ENCODE measurements around the gene GPR6. TPM values are rescaled to one million over a fixed set of nuclear protein-coding genes. Genes with fewer than 3 reads are reported as not detected.
A peak's percentile ranks its signal among the peaks of the same experiment; 100 is the strongest.

GPR6 gene, protein sequence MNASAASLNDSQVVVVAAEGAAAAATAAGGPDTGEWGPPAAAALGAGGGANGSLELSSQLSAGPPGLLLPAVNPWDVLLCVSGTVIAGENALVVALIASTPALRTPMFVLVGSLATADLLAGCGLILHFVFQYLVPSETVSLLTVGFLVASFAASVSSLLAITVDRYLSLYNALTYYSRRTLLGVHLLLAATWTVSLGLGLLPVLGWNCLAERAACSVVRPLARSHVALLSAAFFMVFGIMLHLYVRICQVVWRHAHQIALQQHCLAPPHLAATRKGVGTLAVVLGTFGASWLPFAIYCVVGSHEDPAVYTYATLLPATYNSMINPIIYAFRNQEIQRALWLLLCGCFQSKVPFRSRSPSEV
- 7.3 TPM for total RNA-seq

DNA sequence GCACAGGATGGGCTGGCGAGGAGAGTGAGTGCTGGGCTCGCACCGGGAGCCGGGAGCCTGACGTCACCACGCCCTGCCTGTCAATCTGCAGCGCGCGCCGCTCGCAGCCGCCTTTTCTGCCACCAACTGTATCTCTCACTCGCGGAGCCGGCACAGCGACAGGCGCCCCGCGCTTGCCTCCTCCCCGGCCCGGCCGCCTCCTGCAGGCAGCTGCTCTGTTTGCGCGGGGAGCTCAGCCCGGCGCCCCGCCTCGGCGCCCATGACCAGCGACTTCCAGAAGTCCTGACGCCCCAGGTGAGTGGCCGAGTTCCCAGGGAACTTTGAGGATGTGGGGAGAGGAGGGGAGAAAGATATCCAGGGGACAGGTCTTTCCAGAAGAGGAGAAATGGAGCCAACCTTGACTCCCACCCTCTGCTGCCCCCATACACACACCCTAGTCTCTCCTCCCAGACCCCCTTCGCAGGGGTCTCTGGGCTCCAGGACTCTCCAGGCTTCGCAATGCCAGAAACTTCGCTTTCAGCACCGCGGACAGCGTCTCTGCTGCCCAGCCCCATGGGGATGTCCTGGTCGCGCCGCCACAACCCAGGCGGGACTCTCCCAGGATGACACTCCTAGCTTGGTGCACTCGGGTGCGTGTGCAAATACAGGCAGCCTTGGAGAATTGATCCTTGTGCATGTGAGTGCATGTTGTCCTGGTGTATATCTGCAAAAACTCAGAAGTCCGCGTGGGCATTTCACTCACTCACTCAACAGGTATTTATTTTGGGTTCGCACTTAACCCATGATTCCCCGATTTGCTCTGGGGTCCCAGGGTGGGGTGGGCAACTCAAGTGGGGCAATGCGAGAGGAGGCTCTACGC lies at the start of gene GPR6:
Gene GPR6, plus strand, starts transcription at position 138 of the 859 bp plus-strand sequence. CDS start 802 bp downstream, outside the sequence.
- FAIRE-seq (no peak), DNase-seq (ENCODE audit: low spot score in 2 of 2) (peak; percentile 35 to 36)

DNA sequence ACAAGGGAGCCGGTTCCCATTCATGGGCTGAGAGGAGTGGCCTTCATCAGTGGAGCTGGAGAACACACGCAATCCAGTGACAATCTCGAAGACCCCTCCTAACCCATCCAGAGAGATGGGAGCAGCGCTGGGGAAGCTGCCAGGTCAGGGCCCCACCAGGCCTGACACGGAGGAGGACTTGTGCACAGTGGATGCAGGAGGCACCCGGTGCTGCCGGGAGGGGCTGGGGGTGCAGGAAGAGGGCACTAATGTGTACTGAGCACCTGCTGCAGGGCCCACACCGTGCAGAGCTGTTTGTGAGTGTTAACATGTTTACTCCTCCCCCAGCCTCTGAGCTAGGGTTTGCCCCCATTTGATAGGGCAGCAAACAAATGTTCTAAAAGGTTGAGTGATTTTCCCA lies 43.8 kb upstream of the GPR6 start:
- FAIRE-seq (no peak), DNase-seq (ENCODE audit: low spot score in 2 of 2) (no peak)

DNA sequence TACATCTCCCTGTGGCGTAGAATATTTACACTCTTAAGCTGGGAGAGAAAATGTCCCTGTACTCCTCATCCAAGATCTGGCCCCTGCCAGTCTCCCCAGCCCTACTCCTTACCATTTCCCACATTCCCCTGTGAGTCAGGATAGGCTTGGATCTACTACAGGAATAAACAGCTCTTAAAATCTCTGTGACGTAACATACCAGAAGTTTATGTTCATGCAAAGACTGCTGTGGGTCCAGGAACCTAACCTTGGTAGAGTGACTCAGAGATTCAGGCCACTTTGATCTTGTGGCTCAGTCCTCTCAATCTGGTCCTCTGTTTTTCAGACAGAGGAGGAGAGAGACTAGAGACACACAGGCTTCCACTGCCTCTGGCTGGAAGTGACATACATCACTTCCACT lies 38.5 kb upstream of the GPR6 start:
- FAIRE-seq (no peak), DNase-seq (ENCODE audit: low spot score in 2 of 2) (no peak)

DNA sequence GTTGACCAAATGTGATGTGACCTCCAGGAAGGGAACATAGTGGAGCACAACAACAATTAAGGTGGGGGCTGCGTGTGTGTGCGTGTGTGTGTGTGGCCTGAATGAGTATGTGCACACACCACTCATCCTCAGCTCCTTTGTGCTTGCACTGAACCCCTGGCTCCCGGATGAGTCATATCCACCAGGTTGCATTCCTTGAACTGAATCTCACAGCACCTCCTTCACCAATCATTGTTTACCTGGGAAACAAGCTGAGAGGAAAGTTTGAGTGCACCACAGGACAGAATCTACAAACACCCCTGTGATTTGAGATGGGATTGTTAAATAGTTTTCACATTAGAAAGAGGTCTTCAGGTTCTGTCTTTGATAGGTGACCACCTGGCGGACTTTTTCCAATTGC lies 33.7 kb upstream of the GPR6 start:
- no peak for DNase-seq (ENCODE audit: low spot score in 2 of 2)
- no peak for FAIRE-seq

DNA sequence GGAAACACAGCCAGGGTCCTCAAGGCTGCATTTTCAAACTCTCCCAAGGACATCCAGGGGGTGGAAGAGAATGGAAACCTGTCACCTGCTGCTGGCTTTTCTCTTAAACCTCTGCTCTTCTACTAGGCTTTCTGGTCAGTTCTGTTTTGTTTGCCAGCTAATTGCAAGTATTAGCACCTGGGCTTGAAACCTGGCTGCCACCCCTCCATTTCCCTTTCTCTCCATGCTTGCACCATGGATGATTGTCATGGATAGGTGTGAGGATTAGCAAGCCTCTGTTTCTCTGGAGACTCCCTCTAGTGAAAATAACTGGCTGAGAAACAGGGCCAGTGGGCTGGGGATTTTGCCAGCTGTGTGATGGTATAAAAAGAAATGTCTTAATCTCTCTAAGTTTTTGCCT lies 33.0 kb upstream of the GPR6 start:
- DNase-seq (ENCODE audit: low spot score in 2 of 2) (no peak), FAIRE-seq (no peak)

DNA sequence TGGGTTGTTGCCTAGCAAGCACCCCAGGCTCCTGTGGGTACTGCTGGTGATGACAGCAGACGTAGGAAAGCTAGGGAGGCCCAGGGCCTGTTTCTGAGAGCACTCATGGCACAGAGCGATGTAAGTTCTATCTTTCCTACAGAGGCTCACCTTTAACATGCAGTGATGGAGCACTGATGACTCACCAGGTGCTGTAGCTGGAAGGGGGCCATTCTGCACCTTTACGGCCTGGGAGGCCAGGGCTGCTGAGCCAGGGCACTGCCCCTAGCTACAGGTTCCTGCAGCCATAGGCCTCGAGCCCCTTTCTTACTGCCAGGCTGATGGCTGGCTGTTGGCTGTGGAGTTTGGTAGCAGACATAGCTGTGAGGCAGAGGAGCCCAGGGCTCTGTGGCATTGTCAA lies 31.1 kb upstream of the GPR6 start:
- no peak for FAIRE-seq
- no peak for DNase-seq (ENCODE audit: low spot score in 2 of 2)

DNA sequence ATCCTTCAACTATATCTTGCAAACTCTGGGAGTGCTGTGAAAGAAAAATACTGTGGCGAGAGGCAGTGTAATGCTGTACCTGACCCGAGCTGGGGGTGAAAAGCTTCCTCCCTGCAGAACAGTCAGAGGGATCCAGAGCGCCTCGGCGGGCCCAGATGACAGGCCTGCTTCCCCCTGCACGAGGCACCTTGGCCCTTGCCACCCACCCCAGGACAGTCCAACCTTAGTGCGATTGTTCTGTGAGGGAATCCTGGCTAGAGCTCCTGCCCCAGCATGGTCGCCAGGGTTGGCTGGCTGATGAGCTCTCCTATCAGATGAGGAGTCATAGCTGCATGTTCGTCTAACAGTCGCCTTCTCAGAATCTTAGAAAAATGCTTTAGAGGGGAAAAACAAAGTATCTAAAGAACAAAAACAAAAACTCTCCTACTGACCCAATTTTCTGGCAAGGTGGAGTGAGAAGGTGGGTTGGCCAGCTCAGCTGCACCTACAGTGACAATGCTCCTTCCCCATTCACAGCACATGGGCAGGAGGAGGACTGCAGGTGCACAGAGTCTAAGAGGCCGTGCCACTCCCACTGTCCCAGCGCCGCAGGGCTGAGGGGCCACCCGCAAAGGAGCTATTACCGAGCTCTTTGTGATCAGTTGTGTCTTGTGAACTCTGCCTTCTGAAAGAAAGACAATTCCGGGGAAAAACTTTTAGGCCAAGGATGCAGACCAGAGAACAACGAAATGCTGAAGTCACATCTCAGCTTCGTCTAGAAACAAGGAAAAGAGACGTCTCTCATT lies 28.6 kb upstream of the GPR6 start:
- no peak for DNase-seq (ENCODE audit: low spot score in 2 of 2)
- no peak for FAIRE-seq

DNA sequence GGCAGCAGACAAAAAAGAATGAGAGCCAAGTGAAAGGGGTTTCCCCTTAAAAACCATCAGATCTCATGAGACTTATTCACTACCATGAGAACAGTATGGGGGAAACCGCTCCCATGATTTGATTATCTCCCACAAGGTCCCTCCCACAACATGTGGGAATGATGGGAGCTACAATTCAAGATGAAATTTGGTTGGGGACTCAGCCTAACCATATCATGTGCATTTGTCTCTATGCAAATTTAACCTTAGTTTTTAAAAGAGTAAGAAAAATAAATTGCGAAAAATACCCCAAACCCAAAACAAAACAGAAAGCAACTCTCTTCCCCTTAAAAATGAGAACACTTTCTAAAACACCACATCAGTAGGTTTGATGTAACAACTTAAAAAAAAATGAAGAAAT lies 22.6 kb upstream of the GPR6 start:
- DNase-seq (ENCODE audit: low spot score in 2 of 2) (no peak), FAIRE-seq (no peak)

DNA sequence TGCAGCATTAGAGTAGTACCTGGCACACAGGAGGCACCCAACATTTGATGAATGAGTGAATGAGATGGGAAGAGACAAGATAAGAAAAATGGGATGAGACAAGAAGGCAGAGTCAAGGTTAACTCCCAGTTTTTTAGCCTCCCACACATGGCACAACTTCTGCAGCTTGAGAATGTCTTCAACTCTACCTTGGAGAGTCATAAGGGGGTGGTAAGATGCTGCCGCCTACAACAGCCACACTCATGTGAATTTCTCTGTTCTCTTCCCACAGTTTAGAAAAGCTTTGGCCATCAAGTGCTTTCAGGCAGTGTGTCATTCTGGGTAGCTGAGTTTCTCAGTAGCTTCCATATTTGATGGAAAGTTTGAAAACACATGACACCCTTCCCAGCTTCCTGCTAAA lies 19.5 kb upstream of the GPR6 start:
- no peak for DNase-seq (ENCODE audit: low spot score in 2 of 2)
- no peak for FAIRE-seq

DNA sequence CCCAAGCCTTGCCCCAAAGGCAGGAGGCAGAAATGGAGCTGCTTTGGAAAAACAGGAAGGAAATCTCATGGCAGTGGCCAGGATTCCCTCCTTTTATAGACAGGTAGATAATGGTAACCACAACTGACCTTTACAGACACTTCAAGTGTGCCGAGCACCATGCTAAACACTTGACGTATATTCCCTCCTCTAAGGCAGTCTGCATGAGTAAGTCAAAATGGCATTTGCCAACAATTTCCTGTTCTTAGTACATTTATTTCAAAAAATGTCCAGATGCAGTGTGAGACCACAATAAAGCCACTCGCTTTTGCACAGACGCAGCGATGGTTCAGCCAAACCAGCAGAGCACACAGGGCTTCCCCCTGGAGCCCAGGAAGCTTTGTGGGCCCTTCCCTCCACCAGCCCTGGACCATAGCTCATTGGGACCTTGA lies 16.5 kb upstream of the GPR6 start:
- DNase-seq (ENCODE audit: low spot score in 2 of 2) = no peak
- no peak for FAIRE-seq

DNA sequence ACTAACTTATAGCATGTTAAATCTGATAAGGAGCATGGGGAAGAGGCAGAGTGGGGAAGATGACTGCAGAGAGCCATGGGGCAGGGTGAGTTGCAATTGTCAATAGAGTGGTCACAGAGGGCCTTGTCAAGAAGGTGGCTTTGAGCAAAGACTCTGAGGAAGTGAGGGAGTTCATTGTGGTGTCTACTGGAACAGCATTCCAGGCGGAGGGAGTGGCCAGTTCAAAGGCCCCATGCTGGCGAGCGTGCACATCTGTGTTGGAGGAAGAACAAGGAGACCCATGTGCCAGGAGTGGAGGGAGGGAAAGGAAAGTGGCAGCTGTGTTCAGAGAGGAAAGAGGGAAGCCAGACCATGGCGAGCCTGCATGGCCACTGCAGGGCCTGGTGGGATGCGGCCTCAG lies 15.8 kb upstream of the GPR6 start:
- no peak for FAIRE-seq
- DNase-seq (ENCODE audit: low spot score in 2 of 2) = no peak

DNA sequence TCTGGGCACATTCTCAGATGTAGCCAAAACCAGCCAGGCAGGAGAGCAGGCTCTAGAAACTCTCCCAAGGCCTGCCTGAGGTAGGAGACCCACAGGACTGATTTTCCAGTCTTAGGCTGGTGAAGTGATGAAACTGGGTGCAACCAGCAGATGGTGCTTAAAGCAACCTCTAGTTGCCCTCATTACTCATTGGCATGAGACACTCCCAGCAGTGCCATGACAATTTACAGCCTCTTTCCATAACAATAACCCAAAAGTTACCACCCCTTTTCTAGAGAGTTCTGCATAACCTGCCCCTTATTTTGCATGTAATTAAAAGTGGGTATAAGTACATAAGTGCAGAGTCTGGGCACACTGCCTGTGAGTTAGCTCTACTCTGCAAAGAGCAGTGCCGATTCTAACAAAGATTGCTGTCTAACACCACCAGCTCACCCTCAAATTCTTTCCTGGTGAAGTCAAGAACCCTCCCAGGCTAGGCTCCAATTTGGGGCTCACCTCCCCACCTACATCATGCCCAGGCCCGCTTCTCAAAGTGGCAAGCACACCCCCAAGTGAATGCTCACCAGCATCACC lies 14.4 kb upstream of the GPR6 start:
- FAIRE-seq (no peak), DNase-seq (ENCODE audit: low spot score in 2 of 2) (no peak)

DNA sequence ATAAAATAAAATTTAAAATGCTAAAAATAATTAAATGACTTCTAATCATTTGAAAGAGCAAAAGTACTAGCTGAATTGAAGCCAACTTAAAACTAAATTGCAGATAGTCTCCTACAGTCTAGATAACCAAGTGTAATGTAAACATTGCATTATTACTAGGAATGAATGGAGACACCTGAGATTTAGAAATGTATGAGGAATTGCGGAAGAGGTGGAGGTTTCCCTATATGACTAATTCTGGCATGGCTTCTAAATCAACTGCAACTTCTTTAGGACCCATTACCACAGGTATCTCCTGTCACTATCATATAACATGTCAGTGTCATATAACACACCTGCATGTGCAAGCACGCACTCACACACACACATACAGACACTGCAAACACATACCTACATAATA lies 13.2 kb upstream of the GPR6 start:
- DNase-seq (ENCODE audit: low spot score in 2 of 2) = no peak
- no peak for FAIRE-seq

DNA sequence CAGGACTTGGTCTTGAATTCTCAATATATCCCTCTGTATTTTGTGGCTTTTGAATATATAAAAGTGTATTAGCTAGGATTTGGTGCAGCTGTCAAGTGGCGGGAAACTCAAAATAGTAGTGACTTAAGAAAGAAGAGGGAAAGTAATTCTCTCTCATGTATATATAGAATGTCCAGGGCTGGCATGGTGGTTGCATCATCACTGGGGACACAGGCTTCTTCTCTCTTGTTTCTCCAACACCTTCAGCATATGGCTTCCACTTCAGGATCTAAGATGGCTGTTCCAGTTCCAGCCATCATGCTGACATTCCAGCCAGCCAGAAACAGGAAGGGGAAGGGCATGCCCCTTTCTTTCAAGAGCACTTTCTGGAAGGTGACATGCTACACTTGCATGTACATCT lies 11.8 kb upstream of the GPR6 start:
- FAIRE-seq = no peak
- no peak for DNase-seq (ENCODE audit: low spot score in 2 of 2)

DNA sequence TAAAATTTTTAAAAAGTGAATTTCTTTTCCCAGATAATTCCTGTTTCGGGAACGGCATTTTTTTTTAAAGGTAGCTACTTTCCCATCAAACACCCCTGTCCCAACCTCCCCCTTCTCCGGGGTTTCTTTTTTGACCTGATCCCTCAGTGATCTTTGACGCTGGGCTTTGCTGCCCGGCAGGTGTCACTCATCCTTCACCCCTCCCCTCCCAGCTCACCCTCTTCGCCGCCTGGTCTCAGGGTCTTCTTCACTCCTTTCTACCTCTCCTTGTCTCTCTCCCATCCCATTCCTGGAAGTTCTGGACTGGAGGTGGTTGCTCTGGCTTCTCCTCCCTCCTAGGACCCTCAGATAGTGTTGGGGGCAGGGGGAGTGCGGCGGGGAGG lies 329 bp upstream of the GPR6 start:
- FAIRE-seq (no peak), DNase-seq (ENCODE audit: low spot score in 2 of 2) (no peak)

DNA sequence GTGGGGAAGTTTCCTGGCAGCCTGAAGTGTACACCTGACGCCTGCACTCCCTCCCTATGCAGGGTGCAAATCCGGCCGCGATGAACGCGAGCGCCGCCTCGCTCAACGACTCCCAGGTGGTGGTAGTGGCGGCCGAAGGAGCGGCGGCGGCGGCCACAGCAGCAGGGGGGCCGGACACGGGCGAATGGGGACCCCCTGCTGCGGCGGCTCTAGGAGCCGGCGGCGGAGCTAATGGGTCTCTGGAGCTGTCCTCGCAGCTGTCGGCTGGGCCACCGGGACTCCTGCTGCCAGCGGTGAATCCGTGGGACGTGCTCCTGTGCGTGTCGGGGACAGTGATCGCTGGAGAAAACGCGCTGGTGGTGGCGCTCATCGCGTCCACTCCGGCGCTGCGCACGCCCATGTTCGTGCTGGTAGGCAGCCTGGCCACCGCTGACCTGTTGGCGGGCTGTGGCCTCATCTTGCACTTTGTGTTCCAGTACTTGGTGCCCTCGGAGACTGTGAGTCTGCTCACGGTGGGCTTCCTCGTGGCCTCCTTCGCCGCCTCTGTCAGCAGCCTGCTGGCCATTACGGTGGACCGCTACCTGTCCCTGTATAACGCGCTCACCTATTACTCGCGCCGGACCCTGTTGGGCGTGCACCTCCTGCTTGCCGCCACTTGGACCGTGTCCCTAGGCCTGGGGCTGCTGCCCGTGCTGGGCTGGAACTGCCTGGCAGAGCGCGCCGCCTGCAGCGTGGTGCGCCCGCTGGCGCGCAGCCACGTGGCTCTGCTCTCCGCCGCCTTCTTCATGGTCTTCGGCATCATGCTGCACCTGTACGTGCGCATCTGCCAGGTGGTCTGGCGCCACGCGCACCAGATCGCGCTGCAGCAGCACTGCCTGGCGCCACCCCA lies 1.2 kb downstream of the GPR6 start:
- DNase-seq (ENCODE audit: low spot score in 2 of 2) (no peak), FAIRE-seq (no peak)

DNA sequence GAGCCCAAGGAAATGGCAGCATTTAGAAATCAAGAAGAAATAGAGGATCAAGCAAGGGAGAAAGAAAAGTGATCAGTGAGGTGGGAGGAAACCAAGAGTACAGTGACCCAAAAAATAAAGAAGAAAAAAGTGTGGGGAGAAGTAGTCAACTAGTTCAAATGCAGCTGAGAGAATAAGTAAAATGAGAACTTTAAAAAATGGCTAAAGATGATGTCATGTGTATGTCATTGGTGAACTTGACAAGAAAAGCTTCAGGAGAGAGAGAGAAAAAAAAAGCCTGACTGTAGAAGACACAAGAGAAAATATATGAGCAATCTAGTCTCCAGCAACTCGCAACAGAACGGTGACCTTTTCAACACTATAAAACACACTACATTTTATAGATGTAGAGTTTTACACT lies 6.3 kb downstream of the GPR6 start:
- FAIRE-seq (no peak), DNase-seq (ENCODE audit: low spot score in 2 of 2) (no peak)

DNA sequence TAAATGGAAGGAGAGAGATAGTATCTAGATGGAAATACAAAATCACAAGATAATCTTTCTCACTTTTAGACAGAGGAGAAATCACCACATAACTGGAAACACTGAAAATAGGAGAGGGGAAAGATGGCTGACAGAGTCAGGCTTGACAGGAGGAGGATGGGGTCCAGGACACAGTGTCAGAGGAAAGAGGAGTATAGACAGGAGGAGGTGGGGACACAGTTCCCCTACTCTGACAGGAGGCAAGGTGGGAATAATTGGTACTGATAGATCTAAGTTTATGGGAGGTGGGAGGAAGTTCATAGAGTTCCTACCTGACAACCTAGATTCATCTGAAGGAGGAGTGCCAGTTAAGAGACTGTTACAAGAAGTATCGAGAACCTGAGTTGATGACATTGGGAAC lies 9.1 kb downstream of the GPR6 start:
- DNase-seq (ENCODE audit: low spot score in 2 of 2) (no peak), FAIRE-seq (no peak)

DNA sequence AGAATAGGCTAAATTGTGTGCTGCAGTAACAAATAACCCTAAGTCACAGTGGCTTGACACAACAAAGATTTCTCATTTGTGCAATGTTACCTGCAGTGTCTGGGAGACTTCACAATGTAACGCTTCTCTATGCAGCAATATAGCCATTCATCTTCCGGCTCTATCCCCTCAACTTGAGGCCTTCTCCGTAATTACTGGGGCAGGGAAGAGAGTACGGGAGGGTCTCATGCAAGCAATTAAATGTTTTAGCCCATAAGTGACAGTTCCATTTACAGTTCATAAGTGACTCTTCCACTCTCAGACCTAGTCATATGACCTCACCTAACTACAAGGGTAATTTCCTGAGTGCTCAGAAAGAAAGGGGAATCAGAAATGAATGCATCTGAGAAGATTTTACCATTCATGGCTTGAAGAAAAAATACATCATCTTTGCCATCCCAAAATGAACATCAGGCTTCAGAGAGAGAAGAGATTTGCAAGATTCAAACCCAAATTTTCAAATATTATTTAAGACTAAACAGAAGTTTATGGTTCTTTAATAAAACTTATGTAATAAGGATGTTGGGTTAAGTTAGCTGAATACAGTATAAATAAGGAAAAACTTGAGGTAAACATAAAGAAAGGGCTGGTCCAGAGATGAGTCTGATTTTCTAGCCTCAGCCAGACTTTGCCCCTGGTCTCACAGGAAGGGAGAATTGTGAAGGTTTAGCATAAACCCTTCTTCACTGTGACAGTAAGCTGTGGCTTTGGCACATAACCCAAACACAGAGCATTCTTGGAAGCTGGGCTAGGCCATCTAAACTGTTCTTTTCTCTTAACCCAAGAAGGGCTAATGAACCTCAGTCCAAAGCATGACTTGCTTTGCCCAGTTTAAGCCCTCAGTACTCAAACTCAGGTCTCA lies 13.3 kb downstream of the GPR6 start:
- FAIRE-seq (no peak), DNase-seq (ENCODE audit: low spot score in 2 of 2) (no peak)

Data from frontal cortex (tissue), 4 donors.